Endothelial cell of hepatic sinusoid (primary cell): ENCODE measurements around the gene CADM2.
"Not testable (repeated sequence)": the region's sequence is repeated elsewhere in the genome, so short reads cannot be mapped to it uniquely, and the experiment has no call there.

Experiments
- in situ Hi-C: cut with HindIII; loops from 2 replicates; pipeline ENCODE4 v1.10.0; 2017; ENCODE audit warnings: low sequenced_read_pairs

The CADM2 gene

DNA sequence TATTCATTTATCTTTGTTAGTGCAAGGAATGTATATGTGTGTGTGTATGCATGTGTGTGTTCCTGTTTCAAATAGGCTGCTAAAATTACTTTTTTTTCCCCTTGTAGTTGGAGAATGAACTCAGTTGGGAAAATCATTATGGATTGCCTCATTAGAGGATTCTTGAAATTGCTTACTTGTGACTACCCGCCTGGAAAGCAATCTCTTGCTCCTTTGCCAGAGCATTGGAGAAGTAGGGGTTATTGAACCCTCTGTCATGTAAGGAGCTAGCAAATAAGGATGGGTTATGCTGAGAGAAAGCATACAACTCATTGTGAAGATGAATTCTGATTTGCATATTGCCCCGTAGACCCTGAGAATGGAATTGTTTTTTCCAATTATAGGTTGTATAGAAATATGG, 474.5 kb downstream of the CADM2 start:
- in situ Hi-C loops = no loop called here

- in situ Hi-C loops = no loop called here
These were observed 496.9 kb downstream of the CADM2 start for GRCh38 chr3:85455561-85456200.

- in situ Hi-C loops = no loop called here
These were observed 515.5 kb downstream of the CADM2 start for GRCh38 chr3:85474241-85474640.

- in situ Hi-C loops = no loop called here
These were observed 516.6 kb downstream of the CADM2 start for GRCh38 chr3:85475346-85475745.

DNA sequence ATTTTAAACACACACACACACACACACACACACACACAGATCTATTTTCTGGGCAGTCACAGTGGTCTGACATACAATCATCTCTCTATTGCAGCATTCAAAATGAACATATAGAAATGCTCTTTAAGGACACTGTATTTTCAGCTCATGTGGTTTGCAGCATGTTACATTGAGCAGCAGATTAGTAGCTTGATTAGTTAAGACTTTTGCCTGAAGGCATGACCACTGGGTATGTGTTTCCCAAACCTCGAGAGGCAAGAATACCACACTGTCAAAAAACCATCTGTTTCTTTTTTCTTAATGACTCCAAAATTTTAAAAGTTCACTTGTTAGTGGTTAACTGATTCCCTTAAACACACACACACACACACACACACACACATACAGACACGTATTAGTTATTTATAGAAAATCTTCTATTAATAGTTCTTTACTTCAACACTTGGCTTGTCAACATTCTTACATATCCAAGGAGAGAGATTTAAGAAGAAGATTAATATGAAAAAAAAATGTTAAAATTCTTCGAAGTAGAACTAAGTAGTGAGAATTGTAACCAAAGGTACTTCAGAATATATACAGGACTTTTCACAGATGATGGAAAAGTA, 518.2 kb downstream of the CADM2 start:
- in situ Hi-C loops = no loop called here

GRCh38 chr3:85481411-85482212, 522.8 kb downstream of the CADM2 start:
- in situ Hi-C loops = no loop called here

- in situ Hi-C loops = no loop called here
These were observed 523.4 kb downstream of the CADM2 start for GRCh38 chr3:85482213-85482490.

DNA sequence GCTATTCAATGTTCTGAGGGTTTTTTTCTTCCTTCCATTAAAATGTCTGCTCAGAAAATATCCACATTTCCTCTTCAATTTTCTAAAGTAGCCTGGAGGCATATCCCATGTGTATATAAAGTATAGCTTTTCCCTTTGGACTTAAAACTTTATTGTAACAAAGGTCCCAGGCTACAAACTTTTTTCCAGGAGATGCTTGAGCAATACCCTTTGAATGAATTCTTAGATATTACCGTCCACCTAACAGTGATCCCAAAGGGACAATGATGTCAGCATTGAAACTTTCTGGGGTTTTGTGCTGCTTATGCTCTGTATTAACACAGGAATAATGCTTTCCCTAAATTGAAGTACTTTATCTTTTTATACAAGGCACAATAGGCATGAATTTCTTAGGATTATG, 525.2 kb downstream of the CADM2 start:
- in situ Hi-C loops = no loop called here

GRCh38 chr3:85487375-85487774, 528.6 kb downstream of the CADM2 start:
- in situ Hi-C loops = no loop called here

DNA sequence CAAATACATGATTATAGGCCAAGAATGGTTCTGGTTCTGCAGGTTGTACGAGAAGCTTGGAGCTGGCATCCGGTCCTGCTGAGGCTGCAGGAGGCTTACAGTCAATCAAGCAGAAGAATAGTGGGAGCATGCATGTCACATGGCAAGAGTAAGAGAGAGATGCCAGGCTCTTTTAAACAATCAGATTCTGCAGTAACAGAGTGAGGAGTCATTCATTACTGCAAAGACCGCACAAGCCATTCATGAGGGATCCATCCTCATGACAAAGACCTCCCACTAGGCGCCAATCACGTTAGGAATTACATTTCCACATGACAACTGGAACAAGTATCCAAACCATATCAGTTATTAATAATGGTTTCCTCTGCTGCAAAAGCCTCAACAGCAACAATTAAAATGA, 536.8 kb downstream of the CADM2 start:
- in situ Hi-C loops = no loop called here

DNA sequence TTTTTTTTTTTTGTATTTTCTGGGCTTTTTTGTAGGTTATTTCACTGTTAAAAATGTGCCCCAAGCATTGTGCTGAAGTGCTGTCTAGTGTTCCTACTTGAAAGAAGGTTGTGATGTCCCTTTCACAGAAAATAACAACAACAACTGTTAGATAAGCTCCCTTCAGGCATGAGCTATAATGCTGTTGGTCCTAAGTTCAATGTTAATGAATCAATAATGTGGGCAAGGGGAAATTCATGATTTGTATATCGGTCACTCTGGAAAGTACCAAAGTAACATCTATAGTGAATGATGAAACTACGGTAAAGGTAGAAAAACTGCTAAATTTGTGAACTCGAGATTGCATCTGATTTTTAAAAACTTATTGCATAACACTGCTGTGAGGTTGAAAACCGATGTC, 539.4 kb downstream of the CADM2 start:
- in situ Hi-C loops = no loop called here

GRCh38 chr3:85502148-85502875, 543.5 kb downstream of the CADM2 start:
- in situ Hi-C loops = no loop called here

DNA sequence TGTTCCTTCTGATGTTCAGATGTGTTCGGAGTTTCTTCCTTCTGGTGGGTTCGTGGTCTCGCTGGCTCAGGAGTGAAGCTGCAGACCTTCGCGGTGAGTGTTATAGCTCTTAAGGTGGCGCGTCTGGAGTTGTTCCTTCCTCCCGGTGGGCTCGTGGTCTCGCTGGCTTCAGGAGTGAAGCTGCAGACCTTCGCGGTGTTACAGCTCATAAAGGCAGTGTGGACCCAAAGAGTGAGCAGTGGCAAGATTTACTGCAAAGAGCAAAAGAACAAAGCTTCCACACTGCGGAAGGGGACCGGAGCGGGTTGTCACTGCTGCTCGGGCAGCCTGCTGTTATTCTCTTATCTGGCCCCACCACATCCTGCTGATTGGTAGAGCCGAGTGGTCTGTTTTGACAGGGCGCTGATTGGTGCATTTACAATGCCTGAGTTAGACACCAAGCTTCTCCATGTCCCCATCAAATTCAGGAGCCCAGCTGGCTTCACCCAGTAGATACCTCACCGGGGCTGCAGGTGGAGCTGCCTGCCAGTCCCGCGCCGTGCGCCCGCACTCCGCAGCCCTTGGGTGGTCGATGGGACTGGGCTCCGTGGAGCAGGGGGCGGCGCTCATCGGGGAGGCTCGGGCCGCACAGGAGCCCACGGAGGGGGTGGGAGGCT, 545.5 kb downstream of the CADM2 start:
- in situ Hi-C loops = not testable (repeated sequence)

DNA sequence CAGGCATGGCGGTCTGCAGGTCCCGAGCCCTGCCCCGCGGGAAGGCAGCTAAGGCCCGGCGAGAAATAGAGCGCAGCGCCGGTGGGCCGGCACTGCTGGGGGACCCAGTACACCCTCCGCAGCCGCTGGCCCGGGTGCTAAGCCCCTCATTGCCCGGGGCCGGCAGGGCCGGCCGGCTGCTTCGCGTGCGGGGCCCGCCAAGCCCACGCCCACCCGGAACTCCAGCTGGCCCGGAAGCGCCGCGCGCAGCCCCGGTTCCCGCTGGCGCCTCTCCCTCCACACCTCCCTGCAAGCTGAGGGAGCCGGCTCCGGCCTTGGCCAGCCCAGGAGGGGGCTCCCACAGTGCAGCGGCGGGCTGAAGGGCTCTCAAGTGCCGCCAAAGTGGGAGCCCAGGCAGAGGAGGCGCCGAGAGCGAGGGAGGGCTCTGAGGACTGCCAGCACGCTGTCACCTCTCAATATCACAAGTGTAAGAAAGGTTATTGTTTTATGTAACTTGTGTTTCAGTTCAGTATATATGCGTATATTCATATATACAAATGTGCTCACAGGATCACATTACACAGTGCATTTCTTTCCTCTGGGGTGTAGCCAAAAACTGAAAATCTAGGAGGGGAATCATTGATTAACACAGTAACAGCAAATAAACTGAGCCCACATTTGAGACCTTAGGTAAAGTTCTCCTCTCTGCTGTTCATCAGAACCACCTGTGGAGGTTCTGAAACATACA, 546.2 kb downstream of the CADM2 start:
- in situ Hi-C loops = not testable (repeated sequence)

DNA sequence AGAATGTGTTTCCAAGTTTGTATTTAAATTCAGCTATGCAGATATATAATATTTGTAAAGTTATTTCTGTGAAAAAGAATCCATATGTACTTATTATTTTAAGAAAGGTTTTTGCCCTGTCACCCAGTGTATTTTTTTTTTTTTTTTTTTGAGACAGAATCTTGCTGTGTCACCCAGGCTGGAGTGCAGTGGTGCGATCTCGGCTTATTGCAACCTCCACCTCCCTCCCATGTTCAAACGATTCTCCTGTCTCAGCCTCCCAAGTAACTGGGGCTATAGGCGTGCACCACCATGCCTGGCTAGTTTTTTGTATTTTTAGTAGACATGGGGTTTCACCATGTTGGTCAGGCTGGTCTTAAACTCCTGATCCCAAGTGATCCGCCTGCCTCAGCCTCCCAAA, 548.3 kb downstream of the CADM2 start:
- in situ Hi-C loops = not testable (repeated sequence)

- in situ Hi-C loops = no loop called here
These were observed 549.9 kb downstream of the CADM2 start for GRCh38 chr3:85508659-85509058.

DNA sequence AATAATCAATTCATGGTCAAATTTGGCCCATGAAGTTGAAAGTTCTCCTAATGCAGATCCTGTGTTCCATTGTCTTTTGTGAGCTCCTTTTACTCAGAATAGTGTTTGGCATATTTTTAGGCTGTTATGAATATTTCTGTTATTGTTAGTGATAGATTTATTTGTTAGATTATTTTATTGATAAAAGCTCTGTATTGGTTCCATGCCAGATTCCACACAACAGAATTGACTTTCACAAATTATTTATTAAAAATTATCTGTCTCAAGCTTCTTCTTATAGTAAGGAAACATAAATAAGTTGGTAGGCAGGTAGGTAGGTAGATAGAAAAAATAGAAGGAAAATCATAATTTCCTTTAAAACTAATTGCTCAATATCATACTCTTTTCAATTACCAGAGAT, 557.4 kb downstream of the CADM2 start:
- in situ Hi-C loops = no loop called here

GRCh38 chr3:85524104-85524503, 565.3 kb downstream of the CADM2 start:
- in situ Hi-C loops = no loop called here

- in situ Hi-C loops = no loop called here
These were observed 566.5 kb downstream of the CADM2 start for GRCh38 chr3:85525264-85525663.

GRCh38 chr3:85533586-85533985, 574.8 kb downstream of the CADM2 start:
- in situ Hi-C loops = no loop called here

DNA sequence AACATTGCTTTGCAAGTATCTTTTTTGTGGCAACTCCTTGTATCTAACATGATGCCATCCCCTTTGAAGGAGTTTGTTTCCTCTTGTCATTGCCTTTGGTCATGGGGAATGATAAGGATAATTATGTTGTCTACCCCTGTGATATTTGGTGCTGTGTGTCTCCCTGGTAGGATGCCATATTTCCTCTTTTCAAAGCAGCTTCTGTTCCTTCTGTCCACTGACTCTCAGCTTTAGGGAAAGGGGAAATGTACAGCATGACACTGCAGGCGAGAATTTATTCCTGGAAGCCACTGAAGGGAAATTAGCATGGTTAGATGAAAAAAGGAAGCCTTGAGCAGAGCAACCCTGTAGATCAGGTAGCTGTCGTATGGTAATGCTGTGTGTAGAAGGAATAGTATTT, 576.7 kb downstream of the CADM2 start:
- in situ Hi-C loops = no loop called here
